ENCODE measurements around the gene CA10.

Gene CA10

DNA sequence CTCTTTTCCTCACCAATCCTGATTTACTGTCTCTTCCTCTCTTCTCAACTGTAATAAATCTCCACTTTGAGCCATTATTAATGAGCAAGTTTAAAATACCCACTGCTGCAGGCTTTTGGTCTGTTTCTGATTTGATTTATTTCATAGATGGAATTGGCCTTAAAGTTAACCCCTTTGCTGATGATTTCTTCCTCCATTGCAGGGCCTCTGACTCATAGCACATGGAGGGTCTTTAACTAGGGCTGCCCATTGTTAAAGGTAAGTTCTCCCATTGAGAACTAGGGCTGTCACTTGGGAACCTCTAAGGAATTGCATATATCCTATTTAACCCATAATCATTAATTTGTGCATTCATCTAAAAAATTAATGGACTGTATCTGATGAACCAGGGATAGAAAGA lies 221.2 kb downstream of the CA10 start:
- Histone ChIP-seq H3K9ac (ENCODE audit: low read depth, low read length) (no peak overlapping the region), H3K27me3 (ENCODE audit: insufficient read depth, low read length) (no peaks in the 10 kb centered on the region), H3K4me1 (ENCODE audit: insufficient read depth, low read length) (no peaks in the 10 kb centered on the region), H3K27ac (ENCODE audit: low read length) (no peak overlapping the region), H3K4me3 (ENCODE audit: low read length) (no peak overlapping the region), H3K9me3 (ENCODE audit: insufficient read depth, low read depth, low read length) (no peaks in the 10 kb centered on the region), H3K36me3 (ENCODE audit: insufficient read depth, low read depth, low read length) (no peaks in the 10 kb centered on the region)

DNA sequence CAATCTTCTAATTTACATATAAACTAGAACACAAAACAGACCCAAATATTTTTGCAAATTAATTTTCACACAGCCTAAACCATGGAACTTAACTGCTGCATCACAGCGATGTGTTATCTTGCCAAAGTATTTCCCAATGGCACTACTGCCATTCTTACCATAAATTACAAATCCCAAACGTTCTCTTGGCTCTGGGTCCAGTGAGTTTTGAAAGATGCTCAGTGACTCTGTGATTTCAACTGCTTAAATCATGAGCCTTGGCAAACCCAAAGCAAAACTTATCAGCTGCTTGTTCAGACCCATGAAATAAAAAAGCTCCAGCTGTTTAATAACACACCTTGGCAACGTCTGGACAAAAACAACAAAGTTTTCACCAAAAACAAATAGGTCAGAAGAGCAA lies 223.0 kb downstream of the CA10 start:
- Histone ChIP-seq H3K27ac (ENCODE audit: low read length) (no peak overlapping the region), H3K9me3 (ENCODE audit: insufficient read depth, low read depth, low read length) (no peaks in the 10 kb centered on the region), H3K27me3 (ENCODE audit: insufficient read depth, low read length) (no peaks in the 10 kb centered on the region), H3K9ac (ENCODE audit: low read depth, low read length) (no peak overlapping the region), H3K4me1 (ENCODE audit: insufficient read depth, low read length) (no peaks in the 10 kb centered on the region), H3K4me3 (ENCODE audit: low read length) (no peak overlapping the region), H3K36me3 (ENCODE audit: insufficient read depth, low read depth, low read length) (no peaks in the 10 kb centered on the region)

DNA sequence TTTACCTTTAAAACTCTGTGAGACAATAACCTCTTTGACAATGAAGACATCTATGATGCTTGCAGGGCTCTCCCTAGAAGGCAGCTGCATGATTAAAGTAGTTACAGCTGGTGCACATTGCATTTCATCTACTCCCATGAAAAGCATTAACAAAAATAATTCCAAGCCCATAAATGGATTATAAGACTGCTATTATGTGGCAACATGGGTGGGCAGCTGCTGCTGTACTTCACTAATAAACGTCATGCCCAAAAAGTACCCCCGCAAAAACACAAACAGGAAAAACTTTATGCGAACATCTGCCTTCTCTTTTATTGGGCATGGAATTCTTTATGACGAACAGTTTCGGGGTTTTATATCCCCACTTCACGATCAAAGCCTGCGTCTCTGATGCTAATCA lies 224.9 kb downstream of the CA10 start:
- H3K4me3 ChIP-seq (ENCODE audit: low read length), result no peak overlapping the region
- no peaks in the 10 kb centered on the region for H3K36me3 ChIP-seq (ENCODE audit: insufficient read depth, low read depth, low read length)
- H3K27me3 ChIP-seq (ENCODE audit: insufficient read depth, low read length), result no peaks in the 10 kb centered on the region
- H3K9ac ChIP-seq (ENCODE audit: low read depth, low read length), result no peak overlapping the region
- no peaks in the 10 kb centered on the region for H3K9me3 ChIP-seq (ENCODE audit: insufficient read depth, low read depth, low read length)
- no peaks in the 10 kb centered on the region for H3K4me1 ChIP-seq (ENCODE audit: insufficient read depth, low read length)
- no peak overlapping the region for H3K27ac ChIP-seq (ENCODE audit: low read length)

GRCh38 chr17:51926448-51926847 lies 232.1 kb downstream of the CA10 start:
- Histone ChIP-seq H3K4me3 (ENCODE audit: low read length) (no peak overlapping the region), H3K36me3 (ENCODE audit: insufficient read depth, low read depth, low read length) (no peaks in the 10 kb centered on the region), H3K9ac (ENCODE audit: low read depth, low read length) (no peak overlapping the region), H3K4me1 (ENCODE audit: insufficient read depth, low read length) (peaks cover 10% of the 10 kb centered on the region), H3K27ac (ENCODE audit: low read length) (no peak overlapping the region), H3K27me3 (ENCODE audit: insufficient read depth, low read length) (no peaks in the 10 kb centered on the region), H3K9me3 (ENCODE audit: insufficient read depth, low read depth, low read length) (no peaks in the 10 kb centered on the region)

DNA sequence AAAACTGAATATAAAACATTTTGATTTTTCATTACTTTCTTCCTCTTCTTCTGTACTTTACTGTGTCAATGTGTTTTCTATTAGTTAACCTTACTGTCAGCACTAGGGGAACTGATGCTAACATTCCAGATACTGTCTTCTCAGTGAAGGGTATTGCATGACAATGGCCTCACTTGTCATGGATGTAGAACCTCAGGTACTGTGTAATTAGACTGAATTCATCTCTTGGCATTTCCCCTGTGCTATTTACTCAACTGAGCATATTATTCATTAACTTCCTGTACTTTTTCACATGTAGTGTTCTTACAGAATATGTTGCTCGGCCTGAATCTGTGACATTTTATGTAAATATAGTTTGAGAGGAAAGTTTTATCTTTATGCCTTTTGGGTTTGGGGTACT lies 237.0 kb downstream of the CA10 start:
- H3K27ac ChIP-seq (ENCODE audit: low read length), result no peak overlapping the region
- peaks cover 22% of the 10 kb centered on the region for H3K4me1 ChIP-seq (ENCODE audit: insufficient read depth, low read length)
- H3K9ac ChIP-seq (ENCODE audit: low read depth, low read length), result no peak overlapping the region
- no peak overlapping the region for H3K4me3 ChIP-seq (ENCODE audit: low read length)
- H3K9me3 ChIP-seq (ENCODE audit: insufficient read depth, low read depth, low read length), result no peaks in the 10 kb centered on the region
- no peaks in the 10 kb centered on the region for H3K36me3 ChIP-seq (ENCODE audit: insufficient read depth, low read depth, low read length)
- no peaks in the 10 kb centered on the region for H3K27me3 ChIP-seq (ENCODE audit: insufficient read depth, low read length)

- peaks cover 23% of the 10 kb centered on the region; the same call in 1 of the 2 replicates for H3K4me1 ChIP-seq (ENCODE audit: insufficient read depth, low read length)
- H3K36me3 ChIP-seq (ENCODE audit: insufficient read depth, low read depth, low read length), result no peaks in the 10 kb centered on the region
- H3K9ac ChIP-seq (ENCODE audit: low read depth, low read length), result no peak overlapping the region
- H3K9me3 ChIP-seq (ENCODE audit: insufficient read depth, low read depth, low read length), result no peaks in the 10 kb centered on the region
- no peak overlapping the region for H3K27ac ChIP-seq (ENCODE audit: low read length)
- H3K27me3 ChIP-seq (ENCODE audit: insufficient read depth, low read length), result no peaks in the 10 kb centered on the region
- no peak overlapping the region for H3K4me3 ChIP-seq (ENCODE audit: low read length)
These were observed 243.9 kb downstream of the CA10 start for GRCh38 chr17:51914577-51914976.

GRCh38 chr17:51913491-51914205 lies 244.9 kb downstream of the CA10 start:
- H3K27ac ChIP-seq (ENCODE audit: low read length), result peak overlapping the region; percentile 16
- H3K36me3 ChIP-seq (ENCODE audit: insufficient read depth, low read depth, low read length), result no peaks in the 10 kb centered on the region
- H3K9me3 ChIP-seq (ENCODE audit: insufficient read depth, low read depth, low read length), result no peaks in the 10 kb centered on the region
- H3K9ac ChIP-seq (ENCODE audit: low read depth, low read length), result peak overlapping the region; percentile 27; the same call in 1 of the 2 replicates
- no peaks in the 10 kb centered on the region for H3K27me3 ChIP-seq (ENCODE audit: insufficient read depth, low read length)
- peaks cover 23% of the 10 kb centered on the region; the same call in 1 of the 2 replicates for H3K4me1 ChIP-seq (ENCODE audit: insufficient read depth, low read length)
- peak overlapping the region; percentile 39; the same call in 1 of the 2 replicates for H3K4me3 ChIP-seq (ENCODE audit: low read length)

DNA sequence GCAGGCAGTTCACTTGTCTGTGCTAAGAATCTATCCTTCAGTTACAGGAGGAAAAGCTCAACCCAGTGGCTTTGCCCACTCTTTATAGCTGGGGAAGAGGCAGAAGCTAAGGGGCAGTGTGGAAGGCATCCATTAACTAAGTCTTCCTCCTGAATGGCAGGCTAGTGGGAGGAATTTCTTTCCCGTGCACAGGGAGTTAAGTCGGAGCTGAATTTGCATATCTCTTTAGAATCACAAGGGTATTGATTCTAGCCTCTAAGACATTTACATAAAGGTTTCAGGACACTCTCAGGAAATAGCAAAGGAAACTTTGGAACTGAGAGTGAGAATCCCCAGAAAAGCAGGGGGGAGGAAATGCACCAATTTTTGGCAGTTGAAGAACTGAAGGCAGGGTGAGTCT lies 245.6 kb downstream of the CA10 start:
- no peaks in the 10 kb centered on the region for H3K9me3 ChIP-seq (ENCODE audit: insufficient read depth, low read depth, low read length)
- peak overlapping the region; percentile 16 for H3K27ac ChIP-seq (ENCODE audit: low read length)
- H3K27me3 ChIP-seq (ENCODE audit: insufficient read depth, low read length), result no peaks in the 10 kb centered on the region
- peak overlapping the region; percentile 27; the same call in 1 of the 2 replicates for H3K9ac ChIP-seq (ENCODE audit: low read depth, low read length)
- peak overlapping the region; percentile 39; the same call in 1 of the 2 replicates for H3K4me3 ChIP-seq (ENCODE audit: low read length)
- H3K4me1 ChIP-seq (ENCODE audit: insufficient read depth, low read length), result peaks cover 23% of the 10 kb centered on the region; the same call in 1 of the 2 replicates
- H3K36me3 ChIP-seq (ENCODE audit: insufficient read depth, low read depth, low read length), result no peaks in the 10 kb centered on the region

GRCh38 chr17:51911237-51911636 lies 247.3 kb downstream of the CA10 start:
- Histone ChIP-seq H3K4me1 (ENCODE audit: insufficient read depth, low read length) (peaks cover 23% of the 10 kb centered on the region; the same call in 1 of the 2 replicates), H3K27ac (ENCODE audit: low read length) (no peak overlapping the region), H3K9me3 (ENCODE audit: insufficient read depth, low read depth, low read length) (no peaks in the 10 kb centered on the region)

GRCh38 chr17:51909971-51910370 lies 248.5 kb downstream of the CA10 start:
- peaks cover 23% of the 10 kb centered on the region; the same call in 1 of the 2 replicates for H3K4me1 ChIP-seq (ENCODE audit: insufficient read depth, low read length)
- H3K27ac ChIP-seq (ENCODE audit: low read length), result no peak overlapping the region
- no peak overlapping the region for H3K9ac ChIP-seq (ENCODE audit: low read depth, low read length)
- H3K36me3 ChIP-seq (ENCODE audit: insufficient read depth, low read depth, low read length), result no peaks in the 10 kb centered on the region
- H3K4me3 ChIP-seq (ENCODE audit: low read length), result no peak overlapping the region
- no peaks in the 10 kb centered on the region for H3K27me3 ChIP-seq (ENCODE audit: insufficient read depth, low read length)
- H3K9me3 ChIP-seq (ENCODE audit: insufficient read depth, low read depth, low read length), result no peaks in the 10 kb centered on the region

More at GRCh38 chr17:51911237-51911636, 247.3 kb downstream of the CA10 start:
- Histone ChIP-seq H3K36me3 (ENCODE audit: insufficient read depth, low read depth, low read length) (no peaks in the 10 kb centered on the region), H3K9ac (ENCODE audit: low read depth, low read length) (no peak overlapping the region), H3K4me3 (ENCODE audit: low read length) (no peak overlapping the region), H3K27me3 (ENCODE audit: insufficient read depth, low read length) (no peaks in the 10 kb centered on the region)

DNA sequence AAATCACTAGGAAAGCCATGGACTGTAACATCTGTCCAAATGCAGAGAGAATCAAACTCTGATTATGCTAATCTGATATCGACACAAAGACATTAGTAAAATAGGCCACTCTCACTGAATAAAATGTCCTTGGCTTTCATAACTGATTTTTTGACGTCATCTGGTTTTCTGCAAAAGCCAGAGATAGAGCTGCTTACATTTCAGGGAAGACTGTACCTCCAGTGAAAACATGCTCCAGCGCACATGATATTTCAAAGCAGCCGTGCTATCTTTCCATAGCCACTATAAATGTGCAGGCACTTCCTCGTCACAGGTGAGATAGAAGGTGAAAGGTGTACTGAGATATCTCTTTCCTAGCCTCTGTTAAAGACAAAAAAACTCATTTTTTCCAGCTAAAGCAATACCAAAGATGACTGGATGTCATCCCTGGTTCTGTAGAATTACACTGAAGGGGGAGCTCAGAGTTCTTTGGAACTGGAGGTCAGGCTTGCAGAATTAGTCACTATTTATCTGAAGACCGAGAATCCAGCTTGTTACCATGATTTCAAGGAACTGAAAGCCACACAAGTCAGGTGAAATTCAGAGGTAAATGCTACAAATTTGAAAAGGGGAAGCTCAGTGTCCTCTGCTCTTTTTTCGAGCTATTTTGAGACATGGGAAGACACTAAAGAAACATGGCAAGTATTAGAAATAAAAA lies 249.5 kb downstream of the CA10 start:
- Histone ChIP-seq H3K9me3 (ENCODE audit: insufficient read depth, low read depth, low read length) (no peaks in the 10 kb centered on the region), H3K27ac (ENCODE audit: low read length) (no peak overlapping the region), H3K27me3 (ENCODE audit: insufficient read depth, low read length) (no peaks in the 10 kb centered on the region), H3K9ac (ENCODE audit: low read depth, low read length) (no peak overlapping the region), H3K4me1 (ENCODE audit: insufficient read depth, low read length) (peaks cover 23% of the 10 kb centered on the region; the same call in 1 of the 2 replicates), H3K4me3 (ENCODE audit: low read length) (no peak overlapping the region), H3K36me3 (ENCODE audit: insufficient read depth, low read depth, low read length) (no peaks in the 10 kb centered on the region)

DNA sequence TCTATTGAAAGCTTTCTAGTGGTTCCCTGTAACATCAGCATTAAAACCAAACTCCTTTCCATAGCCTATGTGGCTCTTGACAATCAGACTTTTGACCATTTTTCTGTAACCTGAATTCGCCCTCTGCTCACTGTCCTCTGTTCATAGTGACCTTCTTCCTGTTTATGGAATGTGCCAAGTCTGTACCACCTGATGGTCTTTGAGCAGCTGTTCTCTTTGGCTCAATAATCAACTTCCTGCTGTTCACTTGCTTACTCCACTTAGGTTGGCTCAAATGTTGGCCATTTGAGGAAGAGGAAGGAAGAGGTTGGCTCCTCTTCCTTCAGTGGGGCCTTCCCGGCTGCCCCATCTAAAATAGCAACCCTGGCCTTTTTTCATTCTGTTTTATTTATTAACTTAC lies 251.5 kb downstream of the CA10 start:
- H3K9ac ChIP-seq (ENCODE audit: low read depth, low read length), result no peak overlapping the region
- H3K36me3 ChIP-seq (ENCODE audit: insufficient read depth, low read depth, low read length), result no peaks in the 10 kb centered on the region
- H3K27me3 ChIP-seq (ENCODE audit: insufficient read depth, low read length), result no peaks in the 10 kb centered on the region
- H3K4me1 ChIP-seq (ENCODE audit: insufficient read depth, low read length), result peaks cover 5% of the 10 kb centered on the region; the same call in 1 of the 2 replicates
- H3K4me3 ChIP-seq (ENCODE audit: low read length), result no peak overlapping the region
- H3K27ac ChIP-seq (ENCODE audit: low read length), result no peak overlapping the region
- H3K9me3 ChIP-seq (ENCODE audit: insufficient read depth, low read depth, low read length), result no peaks in the 10 kb centered on the region
